ACC112 (cell line): ENCODE results near the gene SLC30A4.
"Not testable (repeated sequence)": the region's sequence is repeated elsewhere in the genome, so short reads cannot be mapped to it uniquely, and the experiment has no call there.

Experiments
- H2AFZ ChIP-seq: fragments of 200-600 bp; sonication (generic); one replicate; pipeline ENCODE4 v1.6.0; 2017; ENCODE audit warnings: antibody characterized with exemption, low read length; ENCODE audit not compliant: unreplicated experiment
- H3K27ac ChIP-seq: fragments of 200-600 bp; sonication (generic); 2 replicates; pipeline ENCODE4 v1.5.1; 2014; ENCODE audit warnings: low read depth, mild to moderate bottlenecking, antibody characterized with exemption, low read length, moderate library complexity
- H3K27me3 ChIP-seq: fragments of 200-600 bp; sonication (generic); 2 replicates; pipeline ENCODE4 v1.6.1; 2014; ENCODE audit warnings: mild to moderate bottlenecking, antibody characterized with exemption, low read length, moderate library complexity, mixed read lengths; ENCODE audit not compliant: insufficient read depth
- H3K36me3 ChIP-seq: fragments of 200-600 bp; sonication (generic); 2 replicates; pipeline ENCODE4 v1.6.1; 2016; ENCODE audit warnings: mild to moderate bottlenecking, antibody characterized with exemption, low read length, moderate library complexity, mixed read lengths; ENCODE audit not compliant: insufficient read depth
- H3K4me1 ChIP-seq: fragments of 200-600 bp; sonication (generic); one replicate; pipeline ENCODE4 v1.6.1; 2016; ENCODE audit warnings: low read length, mixed read lengths; ENCODE audit not compliant: insufficient read depth, unreplicated experiment, control insufficient read depth
- H3K4me3 ChIP-seq: fragments of 200-600 bp; sonication (generic); 2 replicates; pipeline ENCODE4 v1.5.1; 2014; ENCODE audit warnings: mild to moderate bottlenecking, low read depth, low read length
- H3K79me2 ChIP-seq: fragments of 200-600 bp; sonication (generic); one replicate; pipeline ENCODE4 v1.6.0; 2016; ENCODE audit warnings: low read length; ENCODE audit not compliant: control insufficient read depth, unreplicated experiment, insufficient read depth

The SLC30A4 gene

DNA sequence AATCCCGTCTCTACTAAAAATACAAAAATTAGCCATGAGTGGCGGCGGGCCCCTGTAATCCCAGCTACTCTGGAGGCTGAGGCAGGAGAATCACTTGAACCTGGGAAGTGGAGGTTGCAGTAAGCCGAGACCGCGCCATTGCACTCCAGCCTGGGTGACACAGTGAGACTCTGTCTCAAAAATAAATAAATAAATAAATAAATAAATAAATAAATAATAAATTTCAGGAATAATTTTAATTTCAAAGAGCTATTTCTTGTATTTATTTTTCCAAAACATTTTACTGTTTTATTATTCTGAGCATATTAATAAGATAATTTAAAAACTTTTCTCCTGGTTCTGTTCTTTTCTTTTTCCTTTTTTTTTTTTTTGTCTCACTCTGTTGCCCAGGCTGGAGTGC is 15.4 kb downstream of the SLC30A4 start:
- not testable (repeated sequence) for H3K27ac ChIP-seq, H3K36me3 ChIP-seq, H3K4me3 ChIP-seq, H3K4me1 ChIP-seq, H3K27me3 ChIP-seq, H3K79me2 ChIP-seq, H2AFZ ChIP-seq

- no peak overlapping the region for H3K4me3 ChIP-seq
- peaks cover 11% of the 10 kb centered on the region for H3K4me1 ChIP-seq
- no peaks in the 10 kb centered on the region for H3K36me3 ChIP-seq
- H2AFZ ChIP-seq, result no peak overlapping the region
- no peaks in the 10 kb centered on the region for H3K79me2 ChIP-seq
- H3K27me3 ChIP-seq, result no peaks in the 10 kb centered on the region
- H3K27ac ChIP-seq, result no peak overlapping the region
These were observed 23.1 kb downstream of the SLC30A4 start for GRCh38 chr15:45499426-45499825.

GRCh38 chr15:45498701-45499100 is 23.9 kb downstream of the SLC30A4 start:
- Histone ChIP-seq H3K4me3 (no peak overlapping the region), H3K36me3 (no peaks in the 10 kb centered on the region), H3K27ac (no peak overlapping the region), H3K4me1 (peaks cover 11% of the 10 kb centered on the region), H3K27me3 (no peaks in the 10 kb centered on the region), H3K79me2 (no peaks in the 10 kb centered on the region), H2AFZ (no peak overlapping the region)

GRCh38 chr15:45497261-45497660 is 25.3 kb downstream of the SLC30A4 start:
- Histone ChIP-seq H3K27ac (no peak overlapping the region), H3K79me2 (no peaks in the 10 kb centered on the region), H3K36me3 (no peaks in the 10 kb centered on the region), H3K27me3 (no peaks in the 10 kb centered on the region), H3K4me3 (no peak overlapping the region), H3K4me1 (peaks cover 11% of the 10 kb centered on the region), H2AFZ (no peak overlapping the region)

DNA sequence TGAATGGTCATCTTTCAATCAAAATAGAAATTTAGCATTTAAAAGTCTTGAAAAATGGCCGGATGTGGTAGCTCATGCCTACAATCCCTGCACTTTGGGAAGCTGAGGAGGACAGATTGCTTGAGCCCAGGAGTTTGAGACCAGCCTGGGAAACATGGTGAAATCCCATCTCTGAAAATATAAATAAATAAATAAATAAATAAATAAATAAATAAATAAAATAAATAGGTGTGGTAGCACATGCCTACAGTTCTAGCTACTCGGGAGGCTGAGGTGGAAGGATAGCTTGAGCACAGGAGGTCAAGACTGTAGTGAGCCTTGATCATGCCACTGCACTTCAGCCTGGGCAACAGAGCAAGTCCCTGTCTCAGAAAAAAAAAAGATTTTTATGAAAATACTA is 25.9 kb downstream of the SLC30A4 start:
- Histone ChIP-seq H3K4me1 (peaks cover 11% of the 10 kb centered on the region), H3K27me3 (no peaks in the 10 kb centered on the region), H3K36me3 (no peaks in the 10 kb centered on the region), H3K4me3 (no peak overlapping the region), H3K27ac (no peak overlapping the region), H3K79me2 (no peaks in the 10 kb centered on the region), H2AFZ (no peak overlapping the region)

- H3K79me2 ChIP-seq, result no peaks in the 10 kb centered on the region
- no peak overlapping the region for H3K27ac ChIP-seq
- no peaks in the 10 kb centered on the region for H3K27me3 ChIP-seq
- H3K4me3 ChIP-seq, result no peak overlapping the region
- H2AFZ ChIP-seq, result no peak overlapping the region
- no peaks in the 10 kb centered on the region for H3K36me3 ChIP-seq
- peaks cover 11% of the 10 kb centered on the region for H3K4me1 ChIP-seq
These were observed 27.0 kb downstream of the SLC30A4 start for GRCh38 chr15:45495588-45495987.

DNA sequence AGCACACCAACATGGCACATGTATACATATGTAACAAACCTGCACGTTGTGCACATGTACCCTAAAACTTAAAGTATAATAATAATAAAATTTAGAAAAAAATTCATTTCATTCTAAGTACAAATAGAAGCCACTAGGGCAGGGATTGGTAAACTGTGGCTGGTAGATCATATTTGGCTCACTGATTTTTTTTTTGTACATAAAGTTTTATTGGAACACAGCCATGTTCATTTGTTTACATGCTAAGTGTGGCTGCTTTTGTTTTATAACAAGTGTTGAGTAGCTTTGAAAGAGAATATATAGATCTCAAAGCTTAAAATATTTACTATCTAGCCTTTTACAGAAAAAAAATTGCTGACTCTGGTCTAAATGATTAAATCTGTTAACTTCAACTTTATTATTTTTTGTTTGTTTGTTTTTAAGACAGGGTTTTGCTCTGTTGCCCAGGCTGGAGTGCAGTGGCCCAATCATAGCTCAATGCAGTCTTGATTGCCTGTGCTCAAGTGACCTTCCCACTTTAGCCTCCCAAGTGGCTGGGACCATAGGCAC is 32.8 kb downstream of the SLC30A4 start:
- Histone ChIP-seq H3K27ac (no peak overlapping the region), H3K36me3 (0 out of 2 replicates have a peak, but pooled peaks cover 7% of the 10 kb centered on the region), H3K27me3 (no peaks in the 10 kb centered on the region), H3K79me2 (no peaks in the 10 kb centered on the region), H3K4me3 (no peak overlapping the region), H2AFZ (no peak overlapping the region), H3K4me1 (no peaks in the 10 kb centered on the region)

- no peaks in the 10 kb centered on the region for H3K4me1 ChIP-seq
- no peaks in the 10 kb centered on the region for H3K79me2 ChIP-seq
- H3K4me3 ChIP-seq, result no peak overlapping the region
- H3K27me3 ChIP-seq, result no peaks in the 10 kb centered on the region
- 0 out of 2 replicates have a peak, but pooled peaks cover 8% of the 10 kb centered on the region for H3K36me3 ChIP-seq
- H2AFZ ChIP-seq, result no peak overlapping the region
- no peak overlapping the region for H3K27ac ChIP-seq
These were observed 36.2 kb downstream of the SLC30A4 start for GRCh38 chr15:45486317-45486716.

GRCh38 chr15:45481135-45481534 is 41.4 kb downstream of the SLC30A4 start:
- Histone ChIP-seq H3K36me3 (0 out of 2 replicates have a peak, but pooled peaks cover 6% of the 10 kb centered on the region), H3K79me2 (no peaks in the 10 kb centered on the region), H3K4me3 (no peak overlapping the region), H3K27me3 (no peaks in the 10 kb centered on the region), H3K4me1 (no peaks in the 10 kb centered on the region), H2AFZ (no peak overlapping the region), H3K27ac (no peak overlapping the region)

DNA sequence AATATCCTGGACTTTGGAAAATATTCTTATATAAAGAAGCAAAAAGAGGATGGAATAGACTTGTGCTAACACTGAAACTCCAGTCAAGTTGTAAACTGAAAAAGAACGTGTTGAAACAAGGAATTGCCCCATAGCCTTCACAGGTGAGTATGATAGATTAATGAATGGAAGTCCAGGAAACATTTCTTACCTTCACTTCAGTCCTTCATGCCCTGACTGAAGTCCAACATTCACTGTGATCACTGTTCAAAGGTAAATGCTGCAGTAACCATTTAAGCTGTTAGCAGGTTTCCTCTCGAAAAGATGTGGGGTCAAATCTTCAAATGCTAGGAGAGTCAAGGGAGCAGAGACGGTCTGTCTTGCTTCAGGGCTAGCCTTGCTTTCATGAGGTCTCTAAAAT is 46.1 kb downstream of the SLC30A4 start:
- Histone ChIP-seq H3K27me3 (no peaks in the 10 kb centered on the region), H2AFZ (no peak overlapping the region), H3K4me1 (no peaks in the 10 kb centered on the region), H3K79me2 (no peaks in the 10 kb centered on the region), H3K36me3 (no peaks in the 10 kb centered on the region), H3K27ac (no peak overlapping the region), H3K4me3 (no peak overlapping the region)

DNA sequence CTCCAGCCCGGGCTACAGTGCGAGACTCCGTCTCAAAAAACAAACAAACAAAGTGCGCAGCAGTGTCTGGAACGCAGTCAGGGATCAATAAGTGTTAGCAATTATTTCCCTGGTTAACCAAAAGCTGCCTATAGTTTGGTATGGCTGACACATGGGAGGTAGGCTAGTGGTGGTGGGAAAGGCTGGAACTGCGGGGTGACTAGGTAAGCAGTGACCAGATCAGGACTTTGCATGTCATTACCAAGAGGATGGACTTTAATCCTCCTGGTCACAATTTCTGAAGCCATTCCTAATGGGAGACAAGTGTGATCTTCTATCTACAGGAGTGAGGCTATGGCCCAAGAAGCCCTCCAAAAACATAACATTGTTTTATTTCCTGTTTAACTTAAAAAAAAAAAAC is 47.8 kb downstream of the SLC30A4 start:
- no peak overlapping the region for H3K27ac ChIP-seq
- H3K79me2 ChIP-seq, result no peaks in the 10 kb centered on the region
- H3K27me3 ChIP-seq, result no peaks in the 10 kb centered on the region
- no peaks in the 10 kb centered on the region for H3K4me1 ChIP-seq
- no peak overlapping the region for H2AFZ ChIP-seq
- H3K36me3 ChIP-seq, result no peaks in the 10 kb centered on the region
- no peak overlapping the region for H3K4me3 ChIP-seq
